Dermis microvascular lymphatic vessel endothelial cell (primary cell): ENCODE results near the gene GUSB. TPM values are rescaled to one million over a fixed set of nuclear protein-coding genes. Genes with fewer than 3 reads are reported as not detected.
"Not testable (repeated sequence)": the region's sequence is repeated elsewhere in the genome, so short reads cannot be mapped to it uniquely, and the experiment has no call there.

Experiments
- DNase-seq, 2 donors: peaks; one replicate each; pipeline versions ENCODE4 v3.0.0 to v3.0.0-alpha.2; 2010; ENCODE audit warnings: low read depth in 2 of 2
- total RNA-seq: library from RNA; depleted of rRNA; stranded (reverse); fragments of >200 nt; gene quantifications from 2 replicates; pipeline ENCODE4 v1.2.1, GENCODE V29; 2014

Gene GUSB
- total RNA-seq = 37.7 and 83.2 TPM in 2 replicates

DNA sequence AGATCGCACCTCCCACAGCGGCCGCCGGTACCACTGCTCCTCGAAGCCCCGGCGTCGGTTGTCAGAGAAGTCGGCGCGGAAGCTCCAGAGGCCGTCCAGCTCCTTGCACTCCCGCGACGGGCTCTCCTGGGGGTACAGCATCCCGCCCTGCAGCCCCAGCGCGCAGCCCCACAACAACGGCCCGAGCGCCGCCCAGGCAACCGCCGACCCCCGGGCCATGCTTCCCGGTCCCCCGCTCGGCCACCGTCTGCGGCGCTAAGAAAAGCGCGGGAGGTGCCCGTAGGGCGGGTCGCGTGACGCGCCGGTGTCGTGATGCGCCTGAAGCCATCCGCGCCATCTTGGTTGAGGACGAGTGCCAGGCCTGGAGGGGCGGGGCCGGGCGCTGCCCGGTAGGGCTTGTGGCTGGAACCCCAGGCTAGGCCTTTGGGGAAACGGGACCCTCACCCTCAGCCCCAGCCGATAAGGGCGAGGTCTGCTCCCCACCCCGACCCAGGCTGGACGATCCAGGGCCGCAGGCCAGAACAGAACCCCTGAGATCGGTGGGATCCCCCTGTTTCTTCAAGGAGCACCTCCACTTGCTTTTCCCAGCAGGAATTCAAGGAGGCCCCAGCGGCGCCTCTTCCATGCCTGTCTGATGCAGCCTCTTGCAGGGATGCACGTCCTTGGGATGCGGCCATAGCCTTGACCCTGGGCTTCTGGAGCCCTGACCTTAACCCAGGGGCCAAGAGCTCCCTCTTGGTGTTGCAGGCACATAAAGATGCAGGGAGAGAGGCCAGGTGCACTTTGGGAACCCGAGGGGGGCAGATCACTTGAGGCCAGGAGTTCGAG, at the start of gene GUSB:
TSS of gene GUSB (minus strand) at position 249 of the 828 bp plus-strand sequence. CDS start at position 219, 30 bp downstream.
- peak; percentile 84 to 91 for DNase-seq

DNA sequence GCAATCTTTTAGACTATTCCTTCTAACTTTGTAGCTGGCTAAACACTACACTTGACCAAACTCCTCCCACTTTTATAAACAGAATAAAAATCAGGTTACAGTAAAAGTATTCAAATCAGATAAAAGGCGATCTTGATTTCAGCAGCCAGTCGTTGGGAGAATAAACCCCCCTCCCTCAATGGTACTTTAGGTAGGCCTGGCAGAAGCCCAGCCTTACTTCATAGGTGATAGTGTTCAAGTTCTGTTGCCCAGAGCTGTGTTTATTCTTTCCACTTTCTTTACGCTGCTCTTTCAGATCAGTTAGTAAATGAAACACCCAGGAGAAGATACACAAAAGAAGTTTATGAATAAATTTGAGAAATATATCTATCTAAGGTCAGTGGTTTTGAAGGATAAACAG, 46.3 kb upstream of the GUSB start:
- not testable (repeated sequence) for DNase-seq

DNA sequence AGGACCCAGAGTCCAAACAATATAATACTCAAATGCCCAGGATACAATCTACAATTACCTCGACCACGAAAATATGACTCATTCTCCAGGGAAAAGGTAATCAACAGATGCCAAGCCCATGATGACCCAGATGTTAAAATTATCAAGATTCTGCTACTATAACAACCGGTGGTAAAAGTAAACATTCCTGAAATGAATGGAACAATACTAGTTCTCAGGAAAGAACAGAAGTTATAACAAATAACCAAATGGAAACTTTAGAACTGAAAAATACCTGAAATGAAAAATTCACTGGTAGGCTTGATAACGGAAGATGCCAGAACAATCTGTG, 34.1 kb upstream of the GUSB start:
- DNase-seq = peak; percentile 92 to 95

DNA sequence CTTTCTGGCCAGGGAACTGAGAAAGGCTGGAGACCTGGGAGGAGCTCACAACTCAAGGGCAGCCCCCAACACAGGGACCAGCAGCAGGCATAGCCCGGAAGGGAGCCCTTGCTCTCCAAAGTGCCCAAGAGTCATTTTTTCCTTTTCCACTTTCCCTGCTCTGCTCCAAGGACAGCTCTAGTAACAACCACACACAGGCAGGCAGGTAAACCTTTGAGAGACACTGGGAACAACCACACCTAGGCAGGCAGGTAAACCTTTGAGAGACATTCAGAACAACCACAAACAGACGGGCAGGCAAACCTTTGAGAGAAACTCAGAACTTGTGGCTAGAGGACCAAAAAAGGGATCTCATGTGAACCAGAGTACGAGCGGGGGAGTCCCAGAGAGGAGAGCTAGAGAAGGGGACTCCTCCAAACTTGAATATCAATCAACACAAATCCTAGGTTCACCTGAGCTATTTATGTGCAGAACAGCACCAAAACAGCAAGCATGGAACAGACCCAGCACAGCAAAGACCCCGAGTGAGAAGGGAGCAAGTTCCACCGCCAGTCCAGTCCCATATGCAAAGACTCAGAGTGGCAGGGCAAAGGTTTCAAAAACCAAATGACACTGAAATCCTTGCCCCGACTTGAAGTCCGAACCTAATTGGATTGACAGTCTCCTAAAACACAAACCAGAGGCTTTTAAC, 33.6 kb upstream of the GUSB start:
- no peak for DNase-seq

DNA sequence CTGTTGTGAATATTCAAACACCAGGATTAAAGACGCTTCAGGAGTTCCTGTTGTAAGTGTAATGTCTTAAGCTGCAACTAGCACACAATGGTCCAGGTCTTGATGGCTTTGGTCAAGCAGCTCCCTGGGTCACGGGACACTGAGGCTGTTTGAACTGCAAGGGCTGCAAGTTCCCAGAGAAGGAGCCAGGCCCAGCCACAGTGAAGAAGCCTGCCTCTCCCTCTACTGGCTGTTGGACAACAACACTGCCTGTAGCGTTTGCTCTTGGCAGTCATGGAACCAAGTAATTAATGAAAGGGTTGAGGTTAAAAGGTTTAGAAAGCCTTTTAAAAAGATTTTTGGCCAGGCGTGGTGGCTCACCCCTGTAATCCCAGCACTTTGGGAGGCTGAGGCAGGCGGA, 31.9 kb upstream of the GUSB start:
- DNase-seq = peak; percentile 62 to 82

DNA sequence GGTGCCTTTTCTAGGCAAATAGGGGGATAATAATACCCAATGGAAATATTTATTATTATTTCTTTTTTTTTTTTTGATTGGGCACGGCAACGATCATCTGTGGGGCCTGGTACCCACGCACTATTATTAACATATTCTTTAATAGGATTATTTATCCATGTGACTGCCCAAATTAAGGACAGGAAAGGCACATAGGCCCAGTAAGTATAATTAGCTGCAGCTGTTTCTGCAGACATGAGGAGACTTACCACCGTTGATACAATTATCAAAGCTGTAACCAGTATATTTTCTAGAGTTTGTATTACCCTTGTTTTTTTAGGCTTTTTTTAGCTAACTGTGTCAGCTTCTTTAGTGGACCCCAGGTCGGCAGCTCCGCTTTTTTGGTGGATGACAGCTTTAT, 25.2 kb upstream of the GUSB start:
- DNase-seq = no peak

DNA sequence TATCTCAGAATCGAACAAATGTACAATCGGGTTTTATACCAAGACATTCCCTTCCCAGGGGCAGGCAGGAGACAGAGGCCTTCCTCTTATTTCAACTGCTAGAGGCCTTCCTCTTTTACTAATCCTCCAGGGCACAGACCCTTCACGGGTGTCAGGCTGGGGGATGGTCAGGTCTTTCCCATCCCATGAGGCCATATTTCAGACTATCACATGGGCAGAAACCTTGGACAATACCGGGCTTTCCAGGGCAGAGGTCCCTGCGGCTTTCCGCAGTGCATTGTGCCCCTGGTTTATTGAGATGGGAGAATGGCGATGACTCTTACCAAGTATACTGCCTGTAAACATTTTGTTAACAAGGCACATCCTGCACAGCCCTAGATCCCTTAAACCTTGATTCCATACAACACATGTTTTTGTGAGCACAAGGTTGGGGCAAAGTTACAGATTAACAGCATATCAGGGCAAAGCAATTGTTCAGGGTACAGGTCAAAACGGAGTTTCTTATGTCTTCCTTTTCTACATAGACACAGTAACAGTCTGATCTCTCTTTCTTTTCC, 23.2 kb upstream of the GUSB start:
- DNase-seq = not testable (repeated sequence)

DNA sequence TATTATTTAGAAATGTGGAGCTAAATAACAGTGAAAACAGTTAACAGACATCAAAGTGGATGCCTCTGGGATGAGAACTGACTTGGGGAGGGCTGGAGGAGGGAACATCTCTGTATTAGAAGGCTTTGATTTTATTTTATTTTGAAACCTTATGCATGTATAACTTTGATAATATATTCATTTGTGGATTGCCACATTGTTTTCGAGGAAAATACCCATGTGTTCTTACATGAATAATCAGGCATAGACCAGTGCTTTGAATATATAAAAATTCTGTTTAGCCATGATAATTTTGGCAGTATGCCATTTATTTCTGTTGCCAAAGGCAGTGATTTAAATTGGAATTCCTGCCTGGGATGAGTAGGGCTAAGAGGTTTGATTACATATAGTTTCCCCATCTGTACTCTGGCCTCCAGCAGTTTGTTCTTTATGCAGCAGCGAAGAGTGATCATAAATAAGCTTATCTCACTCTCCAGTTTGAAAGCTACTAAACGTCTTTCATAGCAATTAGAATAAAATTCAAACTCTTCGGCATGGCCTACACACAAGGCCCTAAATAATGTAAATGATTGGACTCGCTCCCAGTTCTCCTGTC, 18.9 kb upstream of the GUSB start:
- not testable (repeated sequence) for DNase-seq

DNA sequence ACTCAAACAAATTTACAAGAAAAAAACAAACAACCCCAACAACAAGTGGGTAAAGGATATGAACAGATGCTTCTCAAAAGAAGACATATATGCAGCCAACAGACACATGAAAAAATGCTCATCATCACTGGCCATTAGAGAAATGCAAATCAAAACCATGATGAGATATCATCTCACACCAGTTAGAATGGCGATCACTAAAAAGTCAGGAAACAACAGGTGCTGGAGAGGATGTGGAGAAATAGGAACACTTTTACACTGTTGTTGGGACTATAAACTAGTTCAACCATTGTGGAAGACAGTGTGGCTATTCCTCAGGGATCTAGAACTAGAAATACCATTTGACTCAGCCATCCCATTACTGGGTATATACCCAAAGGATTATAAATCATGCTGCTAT, 13.0 kb upstream of the GUSB start:
- not testable (repeated sequence) for DNase-seq

DNA sequence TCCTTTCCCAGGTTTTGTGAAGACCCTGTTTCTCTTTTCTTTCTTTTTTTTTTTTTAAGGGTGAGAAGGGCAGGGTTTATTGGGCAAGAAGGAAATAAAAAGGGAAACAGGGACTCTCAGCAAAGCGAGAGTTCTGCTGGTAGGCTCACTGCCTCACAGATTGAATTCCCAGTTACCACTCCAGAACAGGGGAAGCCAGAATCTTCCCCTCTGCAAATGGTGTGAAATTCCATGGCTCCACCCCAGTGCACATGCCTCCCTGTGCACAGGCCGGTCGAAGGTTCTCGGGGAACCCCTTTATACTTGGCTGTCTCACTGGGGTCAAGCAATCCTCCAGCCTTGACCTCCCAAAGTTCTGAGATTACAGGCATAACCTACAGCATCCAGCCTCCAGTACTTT, 10.5 kb upstream of the GUSB start:
- no peak for DNase-seq

DNA sequence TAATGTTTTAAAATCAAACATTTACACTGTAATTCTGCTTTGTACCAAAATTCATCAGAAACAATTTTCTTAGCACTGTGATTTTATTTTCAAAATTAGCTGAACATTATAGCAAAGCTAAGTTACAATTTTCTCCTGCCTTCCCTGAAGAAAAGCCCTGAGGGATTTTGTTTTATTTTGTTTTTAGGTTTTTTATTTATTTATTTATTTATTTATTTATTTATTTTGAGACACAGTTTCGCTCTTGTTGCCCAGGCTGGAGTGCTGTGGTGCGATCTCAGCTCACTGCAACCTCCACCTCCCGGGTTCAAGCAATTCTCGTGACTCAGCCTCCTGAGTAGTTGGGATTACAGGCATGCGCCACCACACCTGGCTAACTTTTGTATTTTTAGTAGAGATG, 9.8 kb upstream of the GUSB start:
- DNase-seq = not testable (repeated sequence)

DNA sequence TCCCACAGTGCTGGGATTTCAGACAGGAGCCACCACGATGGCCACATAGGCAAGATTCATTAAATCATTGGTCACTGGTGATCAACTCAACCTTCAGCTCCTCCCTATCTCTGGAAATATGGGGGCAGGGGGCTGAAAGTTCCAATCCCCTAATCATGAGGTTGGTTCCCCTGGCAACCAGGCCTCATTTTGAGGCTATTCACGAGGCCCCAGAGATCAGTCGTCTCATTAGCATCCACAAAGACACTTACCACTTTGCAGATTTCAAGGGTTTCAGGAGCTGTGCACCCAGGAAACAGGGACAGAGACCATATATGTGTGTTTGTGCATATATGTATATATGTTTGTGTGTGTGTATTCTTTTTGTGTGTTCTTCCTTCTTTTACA, 7.7 kb upstream of the GUSB start:
- no peak for DNase-seq

DNA sequence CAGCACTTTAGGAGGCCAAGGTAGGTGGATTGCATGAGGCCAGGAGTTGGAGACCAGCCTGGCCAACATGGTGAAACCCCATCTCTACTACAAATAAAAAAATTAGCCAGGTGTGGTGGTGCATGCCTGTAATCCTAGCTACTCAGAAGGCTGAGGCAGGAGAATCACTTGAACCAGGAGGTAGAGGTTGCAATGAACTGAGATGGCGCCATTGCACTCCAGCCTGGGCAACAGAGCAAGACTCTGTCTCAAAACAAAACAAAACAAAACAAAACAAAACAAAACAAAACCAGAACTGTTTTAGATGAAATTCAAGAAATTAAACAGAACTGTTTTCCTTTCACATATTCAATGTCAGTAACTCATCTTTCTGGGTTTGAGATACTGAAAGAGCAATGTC, 6.5 kb upstream of the GUSB start:
- DNase-seq = not testable (repeated sequence)

DNA sequence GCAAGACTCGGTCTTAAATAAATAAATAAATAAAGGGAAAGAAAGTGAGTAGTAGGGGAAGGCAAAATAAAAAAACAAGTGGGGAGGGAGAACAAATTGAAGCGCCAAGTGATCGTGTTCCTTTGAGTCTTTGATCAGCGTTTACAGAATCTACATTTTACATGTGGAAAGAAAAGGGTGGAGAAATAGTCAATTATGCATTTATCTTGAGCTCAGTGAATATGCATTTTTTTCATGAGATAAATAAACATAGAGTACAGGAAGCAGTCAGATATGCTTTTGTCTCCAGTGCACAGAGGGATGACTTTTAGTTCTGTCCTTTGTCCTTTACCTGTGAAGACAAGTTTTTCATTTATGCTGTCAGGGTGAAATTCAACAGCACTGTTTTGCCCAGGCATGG, 6.1 kb upstream of the GUSB start:
- DNase-seq = no peak

DNA sequence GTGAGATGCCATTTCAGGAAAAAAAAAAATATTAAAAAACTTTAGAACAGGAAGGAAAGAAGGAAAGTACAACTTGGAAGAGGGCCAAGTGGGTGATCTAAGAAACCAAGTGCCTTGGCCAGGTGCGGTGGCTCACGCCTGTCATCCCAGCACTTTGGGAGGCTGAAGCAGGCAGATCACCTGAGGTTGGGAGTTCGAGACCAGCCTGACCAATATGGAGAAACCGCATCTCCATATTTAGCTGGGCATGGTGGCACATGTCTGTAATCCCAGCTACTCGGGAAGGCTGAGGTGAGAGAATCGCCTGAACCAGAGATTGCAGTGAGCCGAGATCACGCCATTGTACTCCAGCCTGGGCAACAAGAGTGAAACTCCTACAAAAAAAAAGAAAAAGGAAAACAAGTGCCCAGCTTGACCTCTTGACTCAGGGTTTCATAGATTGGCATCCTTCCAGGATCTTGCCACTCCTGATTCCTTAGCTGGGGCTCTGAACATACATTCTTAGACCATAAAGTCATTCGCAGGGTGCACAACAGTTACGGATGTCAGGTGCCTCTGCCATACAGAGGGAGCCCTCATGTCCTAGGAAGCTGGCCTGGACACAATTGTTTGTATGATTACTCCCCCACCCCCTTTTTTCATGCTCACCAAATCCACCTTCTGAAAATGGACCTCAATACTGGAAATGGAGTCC, 2.1 kb upstream of the GUSB start:
- peak in 1 of 2 donors; percentile 66 for DNase-seq

DNA sequence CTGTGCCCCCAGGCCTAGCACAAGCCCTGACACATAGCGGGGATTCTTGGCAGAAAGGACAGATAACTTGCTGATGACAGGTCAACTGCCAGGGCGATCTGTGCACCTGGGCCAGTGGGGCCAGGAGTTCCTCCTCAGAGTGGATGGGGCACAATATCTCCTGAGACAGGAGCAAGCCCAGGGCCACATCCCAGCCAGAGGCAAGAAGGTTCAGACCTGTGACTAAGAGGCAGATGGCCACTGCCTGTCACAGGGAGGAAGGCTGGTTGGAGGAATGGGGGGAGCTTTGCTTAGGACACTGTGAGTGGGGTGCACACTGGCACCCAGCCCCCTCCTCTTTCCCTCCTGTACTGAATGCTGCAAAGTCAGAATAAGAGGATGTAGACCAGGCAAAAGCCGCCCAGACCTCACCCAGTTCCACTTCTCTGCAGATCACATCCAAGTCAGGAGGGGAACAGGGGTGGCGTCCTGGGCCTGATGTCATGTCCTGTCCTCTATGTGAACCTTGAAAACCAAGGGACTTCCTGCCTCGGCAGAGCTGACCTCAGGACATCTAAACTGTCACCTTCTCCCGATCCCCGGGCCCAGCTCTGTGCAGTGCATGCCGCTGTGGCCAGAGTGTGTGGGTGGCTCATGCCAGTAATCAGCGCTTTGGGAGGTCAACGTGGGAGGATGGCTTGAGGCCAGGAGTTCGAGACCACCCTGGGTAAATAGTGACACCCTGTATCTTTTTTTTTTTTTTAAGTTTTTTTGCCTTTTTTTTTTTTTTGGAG, 1.3 kb downstream of the GUSB start:
- peak; percentile 53 to 75 for DNase-seq

DNA sequence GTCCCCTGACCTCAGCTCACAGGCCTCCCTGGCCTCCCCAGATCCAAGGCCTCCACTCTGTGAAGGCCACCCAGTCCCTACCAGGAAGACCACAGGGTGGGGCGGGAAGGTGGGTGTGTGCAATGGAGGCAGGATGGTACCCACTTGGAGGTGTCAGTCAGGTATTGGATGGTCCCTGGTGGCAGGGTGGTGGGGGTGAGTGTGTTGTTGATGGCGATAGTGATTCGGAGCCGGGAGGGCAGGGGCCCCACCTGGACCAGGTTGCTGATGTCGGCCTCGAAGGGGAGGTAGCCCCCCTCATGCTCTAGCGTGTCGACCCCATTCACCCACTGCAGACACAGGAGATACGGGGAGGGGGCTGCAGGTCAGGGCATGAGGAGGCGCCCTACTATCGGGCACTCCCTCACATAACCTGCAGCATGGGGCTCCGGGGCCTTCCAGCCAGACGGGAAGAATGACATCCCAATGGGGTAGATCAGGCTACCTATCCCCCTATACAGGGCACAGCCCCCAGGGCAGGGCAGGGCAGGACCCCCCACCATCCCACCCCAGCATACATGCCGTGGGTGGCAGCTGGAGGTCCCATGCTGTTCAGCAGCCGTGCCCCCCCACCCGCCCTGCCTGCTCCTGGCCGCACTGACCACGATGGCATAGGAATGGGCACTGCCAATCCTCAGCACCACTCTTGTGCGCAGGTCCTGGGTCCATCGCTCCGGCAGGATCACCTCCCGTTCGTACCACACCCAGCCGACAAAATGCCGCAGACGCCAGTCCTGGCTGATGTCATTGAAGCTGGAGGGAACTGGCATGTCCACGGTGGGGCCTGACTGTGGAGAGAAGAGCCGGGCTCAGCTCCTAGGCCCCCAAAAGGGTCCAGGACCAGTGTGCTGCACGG, 2.2 kb downstream of the GUSB start:
- no peak for DNase-seq

DNA sequence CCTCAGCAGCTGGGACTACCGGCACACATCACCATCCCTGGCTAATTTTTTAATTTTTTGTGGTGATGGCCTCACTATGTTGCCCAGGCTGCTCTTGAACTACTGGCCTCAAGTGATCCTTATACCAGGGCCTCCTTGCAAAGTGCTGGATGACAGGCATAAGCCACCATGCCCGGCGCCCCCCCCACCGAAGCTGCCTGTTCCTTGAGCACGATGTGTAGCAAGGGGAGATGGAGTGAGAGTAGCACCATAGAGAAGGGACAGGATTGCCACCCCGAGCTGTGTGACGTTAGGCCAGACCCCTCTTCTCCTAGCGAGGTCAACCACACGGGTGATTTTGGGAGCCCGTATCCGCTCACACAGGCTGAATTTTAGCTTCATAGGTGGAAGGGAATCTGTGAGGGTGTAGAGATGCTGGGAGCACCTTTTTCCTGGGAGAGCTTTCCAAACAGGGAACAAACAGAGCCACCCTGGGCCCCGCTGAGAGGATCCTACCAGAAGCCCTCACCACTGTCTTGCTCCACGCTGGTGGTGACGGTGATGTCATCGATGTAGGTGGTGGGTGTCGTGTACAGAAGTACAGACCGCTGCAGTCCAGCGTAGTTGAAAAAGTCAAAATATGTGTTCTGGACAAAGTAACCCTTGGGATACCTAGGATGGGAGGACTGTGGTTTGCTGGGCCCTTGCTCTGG, 3.0 kb downstream of the GUSB start:
- no peak for DNase-seq

DNA sequence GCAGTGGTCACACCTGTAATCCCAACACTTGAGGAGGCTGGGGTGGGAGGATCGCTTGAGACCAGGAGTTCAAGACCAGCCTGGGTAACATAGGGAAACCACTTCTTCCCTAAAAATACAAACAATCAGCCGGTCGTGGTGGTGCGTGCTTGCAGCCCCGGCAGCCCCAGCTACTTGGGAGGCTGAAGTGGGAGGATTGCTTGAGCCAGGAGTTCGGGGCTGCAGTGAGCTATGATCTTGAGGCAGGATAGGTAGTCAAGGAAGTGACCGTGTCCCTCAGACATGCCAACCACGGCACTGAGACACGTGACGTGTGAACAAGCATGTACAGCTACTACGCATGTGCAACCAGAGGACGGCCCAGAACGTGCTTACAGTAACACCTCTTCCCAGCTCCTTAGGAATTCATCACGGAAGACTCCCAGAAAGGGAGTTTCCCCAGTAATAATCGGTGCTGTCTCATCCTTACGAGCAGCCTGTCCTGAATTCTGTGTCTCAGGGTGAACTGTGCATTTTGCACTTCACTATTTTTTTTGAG, 5.3 kb downstream of the GUSB start:
- DNase-seq = no peak
